ENCODE results near the gene SGTA.

The SGTA gene

DNA sequence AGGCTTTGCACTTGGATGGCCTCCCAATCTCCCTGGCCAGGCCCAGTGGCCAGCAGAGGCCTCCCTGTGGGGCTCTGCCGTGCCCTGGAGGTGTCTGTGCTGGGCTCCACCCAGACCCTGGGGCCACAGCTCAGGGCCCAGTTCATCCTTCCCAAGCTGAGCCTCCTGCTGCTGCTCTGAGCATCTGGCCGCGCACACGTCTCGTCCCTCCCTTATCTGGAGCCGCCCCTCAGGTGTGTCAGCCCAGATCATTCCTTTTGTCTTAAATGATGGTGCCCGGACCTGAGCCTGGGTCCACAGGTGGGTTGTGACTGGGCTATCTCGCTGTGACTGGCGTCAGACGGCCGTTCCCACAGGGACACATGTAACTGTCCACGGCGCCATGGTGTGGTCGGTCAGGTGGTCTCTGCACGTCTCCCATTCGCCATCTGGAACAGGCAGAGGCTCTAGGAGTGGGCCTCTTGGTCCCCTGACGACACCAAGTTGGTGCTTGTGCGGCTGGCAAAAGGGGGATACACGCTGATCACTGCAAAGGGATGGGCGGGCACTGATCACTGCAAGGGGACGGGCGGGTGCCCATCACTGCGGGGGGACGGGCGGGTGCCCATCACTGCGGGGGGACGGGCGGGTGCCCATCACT, 22.3 kb upstream of the SGTA start:
- H3K4me3 ChIP-seq (replicated peaks; ENCODE audit: low read depth, low read length): no peak overlapping the region
- TF ChIP-seq, protein P1, sequence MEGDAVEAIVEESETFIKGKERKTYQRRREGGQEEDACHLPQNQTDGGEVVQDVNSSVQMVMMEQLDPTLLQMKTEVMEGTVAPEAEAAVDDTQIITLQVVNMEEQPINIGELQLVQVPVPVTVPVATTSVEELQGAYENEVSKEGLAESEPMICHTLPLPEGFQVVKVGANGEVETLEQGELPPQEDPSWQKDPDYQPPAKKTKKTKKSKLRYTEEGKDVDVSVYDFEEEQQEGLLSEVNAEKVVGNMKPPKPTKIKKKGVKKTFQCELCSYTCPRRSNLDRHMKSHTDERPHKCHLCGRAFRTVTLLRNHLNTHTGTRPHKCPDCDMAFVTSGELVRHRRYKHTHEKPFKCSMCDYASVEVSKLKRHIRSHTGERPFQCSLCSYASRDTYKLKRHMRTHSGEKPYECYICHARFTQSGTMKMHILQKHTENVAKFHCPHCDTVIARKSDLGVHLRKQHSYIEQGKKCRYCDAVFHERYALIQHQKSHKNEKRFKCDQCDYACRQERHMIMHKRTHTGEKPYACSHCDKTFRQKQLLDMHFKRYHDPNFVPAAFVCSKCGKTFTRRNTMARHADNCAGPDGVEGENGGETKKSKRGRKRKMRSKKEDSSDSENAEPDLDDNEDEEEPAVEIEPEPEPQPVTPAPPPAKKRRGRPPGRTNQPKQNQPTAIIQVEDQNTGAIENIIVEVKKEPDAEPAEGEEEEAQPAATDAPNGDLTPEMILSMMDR (IDR thresholded peaks at IDR 0.05; ENCODE audit: low read depth, low read length, missing control alignments): no peak
- DNase-seq (ENCODE audit: extremely low read depth, low read depth): no peak

DNA sequence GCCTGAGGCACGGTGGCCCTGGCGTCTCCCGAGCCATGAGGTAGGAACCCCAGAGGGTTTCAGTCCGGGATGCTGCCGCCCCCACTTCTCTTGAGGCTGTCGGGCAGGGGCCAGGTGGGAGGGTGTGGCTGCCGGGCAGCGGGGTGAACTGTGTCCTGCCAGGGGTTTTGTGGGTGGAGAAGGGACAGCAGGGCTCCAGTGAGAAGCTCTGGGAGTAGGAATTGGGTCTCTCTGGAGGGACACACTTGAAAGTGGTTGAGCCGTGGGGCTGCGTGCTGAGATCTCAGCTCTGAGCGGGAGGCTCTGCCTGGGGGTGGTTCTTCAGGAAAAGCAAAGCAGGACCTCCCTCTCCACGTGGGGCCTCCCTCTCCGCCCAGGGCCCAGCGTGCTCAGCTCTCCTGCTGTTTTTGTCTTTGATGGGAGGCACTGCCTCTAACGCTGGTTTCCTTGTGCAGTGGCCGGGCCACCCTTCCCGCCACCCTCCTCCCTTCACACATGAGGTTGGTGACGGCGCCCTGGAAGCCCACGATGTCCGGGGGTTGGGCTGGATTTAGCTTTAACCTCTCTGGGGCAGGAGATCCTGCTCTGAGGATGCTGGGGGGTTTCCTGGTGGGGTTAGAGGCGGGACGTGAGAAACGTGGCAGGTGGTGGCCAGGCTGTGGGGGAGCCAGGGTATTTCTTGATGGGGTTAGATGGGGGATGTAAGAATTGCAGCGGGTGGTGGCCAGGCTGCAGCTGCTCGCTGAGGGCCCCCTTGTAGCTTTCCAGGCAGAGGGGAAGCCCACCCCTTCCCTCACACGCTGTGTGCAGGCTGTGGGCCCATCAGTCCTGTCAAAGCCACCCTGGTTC, 21.3 kb upstream of the SGTA start:
- H3K4me3 ChIP-seq (replicated peaks; ENCODE audit: low read depth, low read length): no peak overlapping the region
- TF ChIP-seq, protein P1 (IDR thresholded peaks at IDR 0.05; ENCODE audit: low read depth, low read length, missing control alignments): no peak
- no peak for DNase-seq (ENCODE audit: extremely low read depth, low read depth)

DNA sequence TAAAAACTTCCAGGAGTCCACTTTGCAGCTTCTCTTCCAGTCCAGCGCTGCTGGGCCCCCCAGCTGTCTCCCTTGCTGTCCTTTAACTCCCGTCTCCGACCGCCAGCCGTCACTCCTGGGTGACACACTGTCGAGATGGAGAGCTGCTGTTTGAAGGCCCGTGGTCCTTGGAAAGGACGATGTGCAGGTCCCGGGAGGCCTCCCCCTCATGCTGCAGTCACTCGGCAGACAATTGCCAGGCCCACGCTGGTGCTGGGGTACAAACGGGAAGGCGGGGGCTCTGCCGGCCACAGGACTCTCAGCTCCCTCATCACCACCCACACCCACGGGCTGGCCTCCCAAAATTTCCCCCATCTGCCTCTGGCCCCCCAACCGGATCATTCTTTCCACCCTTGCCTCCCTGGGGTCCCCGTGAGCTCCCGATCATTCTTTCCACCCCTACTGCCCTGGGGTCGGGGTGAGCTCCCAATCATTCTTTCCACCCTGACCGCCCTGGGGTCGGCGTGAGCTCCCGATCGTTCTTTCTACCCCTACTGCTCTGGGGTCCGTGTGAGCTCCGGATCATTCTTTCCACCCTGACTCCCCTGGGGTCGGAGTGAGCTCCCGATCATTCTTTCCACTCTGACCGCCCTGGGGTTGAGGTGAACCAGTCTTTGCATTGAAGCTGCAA, 20.5 kb upstream of the SGTA start:
- DNase-seq (ENCODE audit: extremely low read depth, low read depth): no peak
- H3K4me3 ChIP-seq (replicated peaks; ENCODE audit: low read depth, low read length): no peak overlapping the region
- TF ChIP-seq, protein P1 (IDR thresholded peaks at IDR 0.05; ENCODE audit: low read depth, low read length, missing control alignments): no peak

DNA sequence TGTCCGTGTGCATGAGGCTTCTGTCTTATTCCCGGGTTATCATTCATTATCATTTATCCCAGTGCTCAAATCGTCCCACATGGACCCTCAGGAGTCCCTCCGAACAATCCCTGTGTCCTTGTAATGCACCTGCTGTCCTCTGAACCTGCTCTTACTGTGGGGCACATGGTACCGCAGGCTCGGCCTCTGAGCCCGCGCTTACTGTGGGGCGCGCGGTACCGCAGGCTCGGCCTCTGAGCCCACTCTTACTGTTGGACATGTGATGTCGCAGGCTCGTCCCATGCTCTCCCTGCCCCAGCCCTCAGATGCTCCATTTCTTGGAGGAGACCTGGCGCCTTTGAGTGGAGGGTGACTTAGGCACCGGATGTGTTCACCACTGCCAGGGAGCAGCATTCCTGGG, 19.8 kb upstream of the SGTA start:
- no peak overlapping the region for H3K4me3 ChIP-seq (replicated peaks; ENCODE audit: low read depth, low read length)
- no peak for DNase-seq (ENCODE audit: extremely low read depth, low read depth)
- TF ChIP-seq, protein P1 (IDR thresholded peaks at IDR 0.05; ENCODE audit: low read depth, low read length, missing control alignments): no peak

DNA sequence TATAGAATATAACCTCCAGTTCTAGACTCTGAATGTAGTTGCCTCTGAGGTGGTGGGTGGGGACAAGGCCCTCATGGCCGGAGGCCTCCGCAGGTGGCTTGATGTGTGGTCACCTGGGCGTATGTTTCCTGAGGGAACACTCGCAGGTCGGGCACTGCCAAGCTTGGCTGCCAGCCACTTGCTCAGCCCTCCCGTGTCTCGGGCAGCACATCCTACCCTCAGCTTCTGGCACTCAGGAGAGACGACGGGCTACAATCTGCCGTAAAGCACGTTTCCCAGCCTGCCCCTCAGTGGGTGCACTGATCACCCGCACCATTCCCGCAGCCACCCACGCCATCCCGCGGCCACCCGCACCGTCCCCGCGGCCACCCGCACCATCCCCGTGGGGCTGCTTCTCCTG, 17.4 kb upstream of the SGTA start:
- TF ChIP-seq, protein P1 (IDR thresholded peaks at IDR 0.05; ENCODE audit: low read depth, low read length, missing control alignments): no peak
- no peak overlapping the region for H3K4me3 ChIP-seq (replicated peaks; ENCODE audit: low read depth, low read length)
- DNase-seq (ENCODE audit: extremely low read depth, low read depth): no peak

DNA sequence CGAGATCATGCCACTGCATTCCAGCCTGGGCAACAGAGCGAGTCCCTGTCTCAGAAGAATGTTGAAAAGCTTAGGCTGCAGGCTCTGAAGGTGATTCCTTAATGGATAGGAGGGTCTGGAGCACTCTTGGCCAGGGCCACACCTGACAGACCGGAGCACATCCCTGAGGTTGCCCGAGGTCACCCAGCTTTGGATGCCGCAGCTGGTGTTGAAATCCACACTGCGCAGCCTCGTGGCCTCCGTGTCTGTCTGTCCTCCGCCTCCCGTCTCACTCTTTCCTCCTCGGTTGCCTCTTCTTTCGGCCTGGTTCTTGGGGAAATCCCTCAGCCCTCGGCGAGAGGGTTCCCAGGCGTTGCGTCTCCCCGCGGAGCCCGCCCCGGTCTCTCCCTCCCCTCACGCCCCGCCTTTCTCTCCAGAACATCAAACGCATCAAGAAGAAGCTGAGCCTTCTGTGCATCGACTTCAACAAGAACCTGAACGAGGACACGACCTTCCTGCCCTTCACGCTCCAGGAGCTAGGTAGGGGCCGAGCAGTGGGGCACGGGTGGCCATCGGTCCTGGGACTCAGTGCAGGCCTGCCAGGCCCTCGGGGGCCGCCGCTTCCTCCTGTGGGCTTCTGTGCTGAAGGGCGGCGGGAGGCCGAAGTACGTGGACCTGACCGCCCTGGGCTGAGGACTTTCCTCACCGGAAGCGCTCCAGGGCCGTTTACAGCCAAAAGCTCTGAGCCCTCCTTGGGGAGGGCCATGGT, 16.4 kb upstream of the SGTA start:
- no peak for DNase-seq (ENCODE audit: extremely low read depth, low read depth)
- TF ChIP-seq, protein P1 (IDR thresholded peaks at IDR 0.05; ENCODE audit: low read depth, low read length, missing control alignments): no peak
- no peak overlapping the region for H3K4me3 ChIP-seq (replicated peaks; ENCODE audit: low read depth, low read length)

All from HFF-Myc (cell line).